Fibroblast of lung (primary cell): ENCODE measurements around the gene ANGPTL2.

Source experiments
- EZH2 ChIP-seq: IDR thresholded peaks from 2 replicates; pipeline ENCODE4 v1.5.1; 2012; ENCODE audit warnings: low read length, control low read depth, mild to moderate bottlenecking; ENCODE audit errors: missing control alignments
- TF ChIP-seq, protein P1 (sequence below), 2 donors: IDR thresholded peaks in 1 of 2; conservative IDR thresholded peaks in 1 of 2; 1 replicate in 1 of 2; 2 replicates in 1 of 2; pipeline ENCODE4 v1.5.1; 2011 to 2012; ENCODE audit warnings: low read length in 2 of 2, control low read depth in 1 of 2, inconsistent platforms in 1 of 2, low read depth in 1 of 2, mild to moderate bottlenecking in 1 of 2

DNA sequence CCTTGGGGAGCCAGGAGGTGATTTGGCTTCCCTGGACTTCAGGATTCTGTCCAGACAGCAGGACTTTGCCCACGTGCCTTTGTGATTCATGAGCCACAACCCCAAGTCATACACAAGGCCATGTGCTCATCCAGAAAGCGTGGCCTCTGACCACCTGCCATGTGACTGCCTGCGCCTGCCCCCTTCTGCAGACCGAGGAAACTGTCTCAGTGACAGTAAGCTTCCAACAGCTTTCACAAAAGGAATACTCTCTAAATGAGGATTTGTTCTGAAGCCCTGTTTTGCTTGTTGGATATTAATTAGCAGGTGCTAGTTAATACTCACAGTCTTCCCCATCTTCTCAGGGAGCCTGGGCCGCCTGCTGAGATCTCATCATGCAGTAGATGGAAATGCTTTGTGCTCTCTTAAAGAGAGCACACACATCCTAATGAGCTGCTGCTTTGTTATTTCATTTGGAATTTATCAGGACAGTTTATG lies 36.9 kb upstream of the ANGPTL2 start:
- TF ChIP-seq, protein P1, sequence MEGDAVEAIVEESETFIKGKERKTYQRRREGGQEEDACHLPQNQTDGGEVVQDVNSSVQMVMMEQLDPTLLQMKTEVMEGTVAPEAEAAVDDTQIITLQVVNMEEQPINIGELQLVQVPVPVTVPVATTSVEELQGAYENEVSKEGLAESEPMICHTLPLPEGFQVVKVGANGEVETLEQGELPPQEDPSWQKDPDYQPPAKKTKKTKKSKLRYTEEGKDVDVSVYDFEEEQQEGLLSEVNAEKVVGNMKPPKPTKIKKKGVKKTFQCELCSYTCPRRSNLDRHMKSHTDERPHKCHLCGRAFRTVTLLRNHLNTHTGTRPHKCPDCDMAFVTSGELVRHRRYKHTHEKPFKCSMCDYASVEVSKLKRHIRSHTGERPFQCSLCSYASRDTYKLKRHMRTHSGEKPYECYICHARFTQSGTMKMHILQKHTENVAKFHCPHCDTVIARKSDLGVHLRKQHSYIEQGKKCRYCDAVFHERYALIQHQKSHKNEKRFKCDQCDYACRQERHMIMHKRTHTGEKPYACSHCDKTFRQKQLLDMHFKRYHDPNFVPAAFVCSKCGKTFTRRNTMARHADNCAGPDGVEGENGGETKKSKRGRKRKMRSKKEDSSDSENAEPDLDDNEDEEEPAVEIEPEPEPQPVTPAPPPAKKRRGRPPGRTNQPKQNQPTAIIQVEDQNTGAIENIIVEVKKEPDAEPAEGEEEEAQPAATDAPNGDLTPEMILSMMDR (conservative IDR thresholded peaks at IDR 0.05 in 1 of 2, IDR thresholded peaks at IDR 0.05 in 1 of 2; ENCODE audit: low read depth in 1 of 2, low read length in 2 of 2) = peak; percentile 25 to 44
- no peak for TF ChIP-seq EZH2
